ENCODE data around the gene BEST1.

DNA sequence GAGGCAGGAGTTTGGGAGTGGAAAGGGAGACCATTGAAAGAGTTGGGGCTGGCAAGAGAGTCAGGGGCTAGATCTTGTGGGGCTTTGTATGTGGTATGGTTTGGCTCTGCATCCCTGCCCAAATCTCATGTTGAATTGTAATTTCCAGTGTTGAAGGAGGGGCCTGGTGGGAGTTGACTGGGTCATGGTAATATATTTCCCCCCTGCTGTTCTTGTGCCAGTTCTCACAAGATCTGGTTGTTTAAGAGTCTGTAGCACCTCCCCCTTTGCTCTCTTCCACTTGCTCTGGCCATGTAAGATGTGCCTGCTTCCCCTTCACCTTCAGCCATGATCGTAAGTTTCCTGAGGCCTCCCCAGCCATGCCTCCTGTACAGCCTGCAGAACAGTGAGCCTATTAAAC lies 22.6 kb upstream of the BEST1 start:
- TF ChIP-seq POLR2AphosphoS5 (IDR thresholded peaks at IDR 0.05) = no peak
- TF ChIP-seq, protein P1, sequence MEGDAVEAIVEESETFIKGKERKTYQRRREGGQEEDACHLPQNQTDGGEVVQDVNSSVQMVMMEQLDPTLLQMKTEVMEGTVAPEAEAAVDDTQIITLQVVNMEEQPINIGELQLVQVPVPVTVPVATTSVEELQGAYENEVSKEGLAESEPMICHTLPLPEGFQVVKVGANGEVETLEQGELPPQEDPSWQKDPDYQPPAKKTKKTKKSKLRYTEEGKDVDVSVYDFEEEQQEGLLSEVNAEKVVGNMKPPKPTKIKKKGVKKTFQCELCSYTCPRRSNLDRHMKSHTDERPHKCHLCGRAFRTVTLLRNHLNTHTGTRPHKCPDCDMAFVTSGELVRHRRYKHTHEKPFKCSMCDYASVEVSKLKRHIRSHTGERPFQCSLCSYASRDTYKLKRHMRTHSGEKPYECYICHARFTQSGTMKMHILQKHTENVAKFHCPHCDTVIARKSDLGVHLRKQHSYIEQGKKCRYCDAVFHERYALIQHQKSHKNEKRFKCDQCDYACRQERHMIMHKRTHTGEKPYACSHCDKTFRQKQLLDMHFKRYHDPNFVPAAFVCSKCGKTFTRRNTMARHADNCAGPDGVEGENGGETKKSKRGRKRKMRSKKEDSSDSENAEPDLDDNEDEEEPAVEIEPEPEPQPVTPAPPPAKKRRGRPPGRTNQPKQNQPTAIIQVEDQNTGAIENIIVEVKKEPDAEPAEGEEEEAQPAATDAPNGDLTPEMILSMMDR (IDR thresholded peaks at IDR 0.05) = no peak

Data from gastroesophageal sphincter (tissue), 3 donors.